ENCODE measurements around the gene XPO5.
A peak's percentile ranks its signal among the peaks of the same experiment; 100 is the strongest.
"Not testable (repeated sequence)": the region's sequence is repeated elsewhere in the genome, so short reads cannot be mapped to it uniquely, and the experiment has no call there.

Gene XPO5

DNA sequence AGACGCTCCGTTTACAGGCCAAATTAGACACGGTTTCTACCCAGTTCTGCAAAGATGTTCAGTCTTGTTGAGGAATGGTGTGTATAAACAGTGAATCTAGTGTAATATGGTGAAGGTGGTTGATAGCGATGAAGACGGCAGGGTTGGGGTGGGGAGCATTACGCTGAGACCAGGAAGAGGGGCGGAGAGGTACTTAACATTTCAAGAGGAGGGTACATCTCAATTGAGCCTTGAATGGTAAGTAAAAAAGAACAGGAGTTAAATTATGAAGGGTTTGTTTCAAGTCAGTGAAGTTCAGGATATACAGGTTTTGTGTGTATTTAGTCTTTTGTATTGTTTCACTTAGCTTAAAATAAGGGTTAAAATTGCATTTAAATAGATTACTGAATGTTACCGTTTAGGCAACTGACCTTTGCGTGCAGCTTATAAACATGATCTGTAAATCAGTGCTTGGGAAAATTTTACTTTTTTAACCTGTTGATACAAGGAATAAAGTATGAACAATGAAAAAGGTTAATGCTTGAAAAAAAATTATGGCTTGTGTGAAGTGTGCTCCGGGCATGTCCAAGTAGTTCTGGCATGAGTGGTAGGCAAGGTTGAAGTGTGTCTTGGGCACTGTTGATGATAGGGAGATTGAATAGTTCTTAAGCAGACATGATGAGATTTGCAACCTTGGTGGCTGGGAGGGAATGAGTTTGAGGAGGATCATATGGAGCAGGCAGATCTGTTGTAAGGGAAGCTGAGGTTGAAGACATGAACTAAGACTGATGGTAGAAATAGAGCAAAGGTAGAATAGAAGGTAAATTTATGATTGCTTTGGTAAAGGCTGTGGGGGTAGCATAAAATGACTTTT is 58.1 kb downstream of the XPO5 start:
- DNase-seq (ENCODE audit: low spot score) = no peak

DNA sequence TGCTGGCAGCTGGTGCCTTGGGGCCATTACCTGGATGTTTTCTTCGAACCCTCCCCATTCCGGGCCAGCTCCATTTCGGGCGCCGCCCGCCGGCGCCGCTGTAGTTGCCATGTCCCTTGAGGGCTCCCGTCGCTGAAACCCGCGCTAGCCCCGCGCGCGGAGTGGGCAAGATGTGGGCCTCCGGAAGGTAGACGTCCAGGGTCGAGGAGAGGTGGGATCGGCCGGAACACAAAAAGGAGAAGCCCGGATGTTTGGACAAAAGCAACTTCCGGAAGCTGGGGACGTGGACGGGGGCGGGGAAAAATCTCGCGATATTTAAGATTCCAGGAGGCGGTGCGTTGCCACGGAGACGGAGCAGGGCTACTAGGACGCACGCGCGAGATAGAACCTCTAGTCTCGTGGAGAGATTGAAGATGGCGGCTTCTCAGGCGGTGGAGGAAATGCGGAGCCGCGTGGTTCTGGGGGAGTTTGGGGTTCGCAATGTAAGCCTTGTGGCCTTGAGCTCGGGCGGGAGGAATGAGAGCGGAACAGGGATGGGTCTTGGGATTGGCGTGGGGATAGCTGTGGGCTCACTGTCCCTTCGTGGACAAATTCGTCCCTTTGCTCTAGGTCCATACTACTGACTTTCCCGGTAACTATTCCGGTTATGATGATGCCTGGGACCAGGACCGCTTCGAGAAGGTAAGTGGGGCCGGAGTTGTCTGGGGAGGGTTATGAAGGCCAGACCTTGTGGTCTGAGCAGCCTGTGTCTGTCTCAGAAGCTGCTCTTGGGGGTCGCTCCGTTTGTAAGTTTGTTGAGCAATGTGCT is 58.9 kb downstream of the XPO5 start, which contains the start of the genes POLR1C and YIPF3:
Gene POLR1C (plus strand): TSS at position 393 of the 808 bp plus-strand sequence. CDS start 21 bp downstream, at position 414.
Gene YIPF3 (minus strand): TSS at position 230 of the 808 bp plus-strand sequence. CDS start 119 bp downstream, at position 111.
- peak; percentile 97 for DNase-seq (ENCODE audit: low spot score)

DNA sequence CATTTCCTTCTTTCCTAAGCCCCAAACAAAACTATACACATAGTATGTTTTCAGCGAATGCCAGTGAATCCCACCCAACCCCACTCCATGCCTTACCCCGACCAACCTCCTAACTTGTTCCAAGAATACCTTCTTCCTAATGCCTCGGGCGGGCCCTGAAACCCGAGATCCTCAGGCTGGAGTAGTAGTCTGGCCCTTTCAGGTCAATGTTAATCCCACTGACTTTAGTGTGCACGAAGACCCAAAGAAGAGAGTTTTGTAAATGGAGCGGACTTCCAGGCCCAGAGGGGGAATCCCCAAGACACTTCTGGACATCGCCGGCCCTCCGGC is 59.5 kb downstream of the XPO5 start:
- DNase-seq (ENCODE audit: low spot score) = no peak

DNA sequence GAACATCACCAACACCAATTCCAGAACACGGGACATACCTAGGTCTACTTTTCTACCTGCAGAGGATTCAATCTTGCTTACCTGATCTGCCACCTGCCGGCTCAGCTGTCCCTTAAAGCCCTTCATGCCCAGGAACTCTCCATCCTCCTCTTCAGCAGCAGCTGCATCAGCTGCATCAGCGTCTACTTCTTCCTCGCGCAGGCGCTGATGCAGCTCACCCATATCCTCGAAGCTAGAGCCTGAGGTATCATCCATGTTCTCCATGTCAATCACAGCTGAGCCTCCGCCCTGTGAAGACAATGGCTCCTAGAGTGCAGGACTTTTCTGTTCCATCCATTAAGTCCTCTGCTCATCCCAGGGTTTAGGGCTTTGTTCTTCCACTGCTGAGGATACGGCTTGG is 60.0 kb downstream of the XPO5 start:
- DNase-seq (ENCODE audit: low spot score) = no peak

DNA sequence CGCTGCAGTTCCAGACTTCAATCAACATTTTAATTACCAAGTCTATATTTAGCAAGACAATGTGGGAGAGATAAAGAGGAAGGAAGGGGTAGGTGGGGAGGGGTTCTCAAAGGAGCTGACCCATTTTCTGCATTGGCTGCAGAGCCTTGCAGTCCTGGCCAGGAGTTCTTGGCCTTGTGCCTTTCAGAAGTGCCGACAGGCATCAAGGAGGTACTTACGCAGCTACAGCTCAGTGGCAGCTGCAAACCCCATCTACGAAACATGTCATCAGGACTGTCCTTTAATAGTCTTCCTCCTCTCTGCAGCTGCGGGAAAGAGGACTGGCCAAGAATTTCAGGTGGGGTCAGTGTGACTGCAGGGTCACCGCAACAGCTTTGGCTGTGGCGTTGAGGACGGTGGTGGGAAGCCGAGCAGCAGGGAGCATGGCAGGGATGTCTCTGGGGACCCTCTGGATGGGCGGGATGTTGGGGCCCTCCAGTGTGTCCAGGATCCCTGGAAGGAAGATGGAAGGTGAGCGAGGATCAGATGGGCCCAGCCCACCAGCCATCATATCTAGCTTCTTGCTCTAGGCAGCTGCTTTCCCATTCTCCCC is 63.9 kb downstream of the XPO5 start:
- DNase-seq (ENCODE audit: low spot score) = no peak

DNA sequence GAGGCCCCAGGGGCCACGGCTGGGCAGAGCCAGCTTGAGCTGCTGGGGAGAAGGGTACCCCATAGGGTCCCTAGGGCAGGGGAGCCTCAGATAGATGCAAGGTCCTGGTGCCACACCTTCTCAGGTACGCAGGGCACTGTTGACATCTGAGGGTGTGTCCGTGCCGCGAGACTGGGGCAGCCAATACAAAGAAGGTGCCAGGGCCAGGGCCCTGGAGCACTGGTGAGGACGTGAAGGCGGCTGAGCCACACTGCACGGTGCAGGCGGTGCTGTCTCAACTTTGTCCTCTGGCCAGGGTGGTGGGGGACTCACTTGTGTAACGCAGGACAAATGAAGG is 65.0 kb downstream of the XPO5 start:
- DNase-seq (ENCODE audit: low spot score) = no peak

DNA sequence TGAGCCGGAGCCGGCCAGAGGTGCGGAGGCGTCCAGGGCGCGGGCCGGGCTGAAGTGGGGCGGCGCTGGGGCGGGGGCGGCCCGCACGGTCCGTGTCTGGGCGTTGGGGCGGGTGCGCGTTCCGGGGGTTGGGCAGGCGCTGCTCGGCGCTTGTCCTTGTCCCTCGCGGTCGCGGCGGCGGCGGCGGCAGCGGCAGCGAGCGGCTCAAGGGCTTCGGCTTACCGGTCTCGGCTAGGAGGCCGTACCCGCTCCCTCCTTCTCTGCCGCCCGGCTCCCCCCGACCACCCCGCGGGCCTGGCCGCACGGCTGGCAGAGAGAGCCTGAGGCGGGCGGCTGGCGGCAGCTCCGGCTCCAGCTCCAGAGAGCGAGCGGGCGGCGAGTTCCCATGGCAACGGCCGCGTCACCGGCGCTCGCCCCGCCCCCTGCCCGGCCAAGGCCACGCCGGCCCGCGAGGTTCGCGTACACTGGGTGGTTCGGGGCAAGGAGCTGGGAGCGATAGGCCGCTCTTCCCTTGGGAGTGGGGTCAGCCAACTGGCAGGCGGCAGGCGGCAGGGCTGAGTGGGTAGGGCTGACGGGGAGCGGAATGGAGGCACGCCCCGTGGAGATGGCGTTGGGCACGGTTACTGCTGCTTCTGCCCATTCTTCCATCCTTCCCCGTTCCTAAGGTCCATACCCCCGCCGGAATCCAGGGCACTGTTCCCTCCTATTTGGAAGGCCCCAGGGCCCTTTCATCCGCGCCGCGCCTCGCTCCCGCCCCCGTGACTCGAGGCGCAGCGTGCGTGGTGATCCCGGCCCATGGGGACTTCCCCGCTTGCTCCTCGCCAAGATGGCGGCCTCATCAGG is 65.6 kb downstream of the XPO5 start, which contains the start of gene LRRC73:
Gene LRRC73 (minus strand): TSS at position 363 of the 843 bp plus-strand sequence. CDS start 561 bp downstream, outside the sequence.
- peak; percentile 77 for DNase-seq (ENCODE audit: low spot score)

DNA sequence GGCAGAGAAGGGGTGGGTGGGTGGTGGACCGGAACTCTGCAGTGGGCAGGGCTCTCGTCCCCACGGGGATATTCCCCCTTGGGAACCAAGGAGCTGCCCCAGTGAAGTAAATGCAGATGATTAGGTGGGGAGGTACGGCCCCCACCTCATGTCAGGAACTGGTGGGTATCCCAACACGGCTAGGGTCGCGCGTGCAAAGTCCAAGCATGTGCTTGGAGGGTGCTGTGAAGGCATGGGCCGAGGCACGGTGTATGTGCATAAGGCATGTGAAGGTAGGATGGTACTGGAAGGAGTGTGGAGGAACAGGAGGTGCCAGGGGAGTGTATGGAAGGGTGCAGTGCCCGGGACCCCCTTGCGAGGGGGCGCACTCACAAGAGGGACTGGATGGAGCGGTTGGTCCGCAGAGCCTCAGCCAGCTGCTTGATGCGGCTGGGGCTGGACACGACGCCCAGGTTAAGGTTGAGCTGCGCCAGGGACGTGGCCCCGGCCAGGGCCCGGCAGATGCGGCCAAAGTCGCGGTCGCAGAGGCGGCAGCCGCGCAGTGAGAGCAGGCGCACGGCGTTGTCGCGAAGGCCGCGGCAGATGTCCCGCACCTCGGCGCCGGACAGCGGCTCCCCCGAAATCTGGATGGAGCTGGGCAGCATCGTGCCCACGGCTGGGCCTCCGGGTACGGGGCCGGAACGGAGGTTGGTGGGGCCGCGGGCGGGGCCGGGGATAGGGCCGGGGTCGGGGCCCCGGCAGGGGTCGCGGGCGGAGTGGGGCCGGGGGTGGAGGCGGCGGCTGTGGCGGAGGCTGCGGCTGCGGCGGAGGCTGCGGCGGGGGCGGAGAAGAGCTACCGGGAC is 66.5 kb downstream of the XPO5 start:
- DNase-seq (ENCODE audit: low spot score) = no peak

DNA sequence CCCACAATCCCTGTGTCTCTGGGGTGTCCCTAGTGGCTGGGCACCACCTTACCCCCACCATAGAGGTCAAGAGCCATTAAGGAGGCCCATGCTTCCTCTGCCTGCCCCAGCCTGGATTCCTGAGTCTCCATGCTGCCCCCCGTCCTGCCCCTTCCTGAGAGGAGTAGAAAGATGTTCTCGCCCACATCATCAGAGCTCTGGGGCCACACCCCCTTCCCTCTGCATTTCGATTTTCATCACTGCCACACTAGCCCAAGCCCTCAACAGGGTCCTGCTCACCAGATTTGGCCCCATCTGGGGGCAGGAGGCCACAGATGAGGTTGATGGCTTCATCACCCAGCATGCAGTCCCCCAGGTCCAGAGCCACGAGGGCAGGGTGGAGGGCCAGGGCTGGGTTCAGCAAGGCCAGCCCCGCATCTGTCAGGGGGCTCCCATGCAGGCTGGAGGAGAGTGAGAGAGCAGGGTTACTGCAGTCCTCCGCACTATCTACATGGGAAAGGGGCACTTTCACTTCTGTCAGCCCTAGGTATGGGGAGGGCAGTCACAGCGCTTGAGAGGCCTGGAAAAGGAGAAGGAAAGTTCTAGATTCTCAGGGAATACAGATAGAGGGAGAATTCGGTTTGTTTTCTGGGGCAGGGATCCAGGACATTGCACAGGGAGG is 67.2 kb downstream of the XPO5 start:
- DNase-seq (ENCODE audit: low spot score) = no peak

DNA sequence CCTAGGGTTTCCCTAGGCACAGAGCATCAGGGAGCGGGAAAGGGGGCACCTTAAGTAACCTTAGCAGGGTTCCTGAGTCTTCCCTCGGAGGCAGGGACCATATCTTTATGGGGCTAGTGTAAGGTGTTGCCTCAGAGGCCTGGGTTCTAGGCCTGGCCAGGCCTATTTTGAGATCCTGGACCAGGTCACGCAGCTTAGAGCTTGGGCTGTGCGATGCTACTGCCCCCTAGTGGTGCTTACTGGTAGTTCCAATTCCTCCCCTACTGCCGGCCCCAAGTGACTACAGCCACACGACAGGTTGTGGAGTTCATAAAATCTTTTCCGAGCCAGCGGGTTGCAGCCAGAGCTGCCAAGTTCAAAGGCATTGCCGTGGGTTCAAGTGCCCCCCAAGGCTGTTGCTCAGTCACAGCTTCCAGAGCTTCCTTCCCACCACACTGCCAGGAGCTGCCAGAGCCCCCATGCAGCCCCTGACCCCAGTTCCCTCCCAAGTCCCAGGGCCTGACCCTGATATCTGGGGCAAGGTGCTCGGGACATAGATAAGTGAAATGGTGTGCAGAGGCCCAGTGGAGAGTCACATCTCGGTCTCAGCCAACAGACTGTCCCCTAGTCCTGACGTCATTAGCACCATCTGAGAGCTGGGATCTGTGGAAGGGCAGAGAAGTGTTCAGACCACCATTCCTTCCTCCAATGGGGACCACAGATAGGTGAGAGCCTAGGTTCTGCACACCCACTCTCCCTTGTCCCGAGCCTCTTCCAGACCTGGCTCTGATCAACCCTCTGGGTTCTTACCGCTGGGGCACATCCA is 69.0 kb downstream of the XPO5 start:
- peak; percentile 77 for DNase-seq (ENCODE audit: low spot score)

DNA sequence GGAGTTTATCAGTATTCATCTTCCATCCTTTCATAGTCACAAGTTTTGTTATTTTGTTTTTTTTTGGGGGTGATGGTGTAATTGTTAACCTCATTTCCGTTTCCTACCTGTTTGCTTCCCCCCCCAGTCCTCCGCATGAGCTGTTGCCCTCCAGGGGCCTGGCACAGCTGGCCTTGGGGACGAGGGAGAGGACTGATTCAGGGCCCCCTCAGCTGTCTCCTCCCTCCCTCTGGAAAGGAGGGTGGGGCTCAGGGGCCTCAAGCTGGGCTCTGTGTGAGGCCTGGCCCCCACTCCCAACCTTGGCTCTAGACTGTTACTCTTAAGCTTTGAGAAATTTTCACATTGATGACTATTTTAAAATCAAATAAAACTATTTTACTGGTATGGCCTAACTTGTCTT is 69.7 kb downstream of the XPO5 start:
- DNase-seq (ENCODE audit: low spot score) = no peak

DNA sequence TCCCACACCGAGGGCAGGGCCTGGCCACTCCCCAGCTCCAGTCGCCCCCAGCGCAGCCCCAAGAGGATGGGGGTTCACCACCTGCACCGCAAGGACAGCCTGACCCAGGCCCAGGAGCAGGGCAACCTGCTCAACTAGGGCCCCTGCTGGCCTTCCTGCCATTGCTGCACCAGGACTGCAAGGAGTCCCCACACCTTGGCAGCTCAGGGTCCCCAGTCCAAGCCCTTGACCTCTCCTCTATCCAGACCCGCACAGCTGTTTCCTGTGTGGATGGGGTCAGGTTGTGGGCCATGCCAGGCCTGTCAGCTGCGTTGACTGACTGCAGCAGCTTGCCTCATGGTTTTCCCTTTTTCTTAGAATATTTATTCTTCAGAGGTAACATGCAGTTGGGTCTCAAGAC is 70.1 kb downstream of the XPO5 start:
- DNase-seq (ENCODE audit: low spot score) = no peak

DNA sequence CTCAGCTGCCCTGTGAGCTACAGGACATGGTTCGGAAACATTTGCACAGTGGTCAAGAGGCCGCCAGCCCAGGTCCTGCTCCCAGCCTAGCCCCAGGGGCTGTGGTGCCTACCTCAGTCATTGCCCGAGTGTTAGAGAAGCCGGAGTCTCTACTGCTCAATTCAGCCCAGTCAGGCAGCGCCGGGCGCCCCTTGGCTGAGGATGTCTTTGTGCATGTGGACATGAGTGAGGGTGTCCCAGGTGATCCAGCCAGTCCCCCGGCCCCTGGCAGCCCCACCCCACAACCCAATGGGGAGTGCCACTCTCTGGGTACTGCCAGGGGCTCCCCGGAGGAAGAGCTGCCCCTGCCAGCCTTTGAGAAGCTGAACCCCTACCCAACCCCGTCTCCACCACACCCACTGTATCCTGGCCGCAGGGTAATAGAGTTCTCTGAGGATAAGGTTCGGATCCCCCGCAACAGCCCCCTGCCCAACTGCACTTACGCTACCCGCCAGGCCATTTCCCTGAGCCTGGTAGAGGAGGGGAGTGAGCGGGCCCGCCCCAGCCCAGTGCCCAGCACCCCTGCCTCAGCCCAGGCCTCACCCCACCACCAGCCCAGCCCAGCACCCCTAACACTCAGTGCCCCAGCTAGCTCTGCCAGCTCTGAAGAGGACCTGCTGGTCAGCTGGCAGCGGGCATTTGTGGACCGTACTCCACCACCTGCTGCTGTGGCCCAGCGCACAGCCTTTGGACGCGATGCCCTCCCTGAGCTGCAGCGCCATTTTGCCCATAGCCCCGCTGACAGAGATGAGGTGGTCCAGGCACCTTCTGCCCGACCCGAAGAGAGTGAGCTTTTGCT is 70.9 kb downstream of the XPO5 start:
- no peak for DNase-seq (ENCODE audit: low spot score)

DNA sequence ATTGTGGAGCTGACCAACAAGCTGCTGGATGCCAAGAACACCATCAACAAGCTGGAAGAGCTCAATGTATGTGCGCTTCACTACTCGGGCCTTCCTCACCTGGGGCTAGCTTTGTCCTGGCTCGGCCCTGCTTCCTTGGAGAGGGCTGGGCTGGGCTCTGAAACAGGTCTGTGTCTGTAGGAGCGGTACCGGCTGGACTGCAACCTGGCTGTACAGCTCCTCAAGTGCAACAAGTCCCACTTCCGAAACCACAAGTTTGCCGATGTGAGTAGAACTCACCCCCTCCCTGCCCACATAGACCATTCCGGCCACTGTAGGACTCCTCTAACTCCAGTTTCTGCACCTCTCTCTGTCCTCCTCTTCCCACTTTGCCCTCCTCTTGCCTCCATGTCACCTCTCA is 72.4 kb downstream of the XPO5 start:
- no peak for DNase-seq (ENCODE audit: low spot score)

DNA sequence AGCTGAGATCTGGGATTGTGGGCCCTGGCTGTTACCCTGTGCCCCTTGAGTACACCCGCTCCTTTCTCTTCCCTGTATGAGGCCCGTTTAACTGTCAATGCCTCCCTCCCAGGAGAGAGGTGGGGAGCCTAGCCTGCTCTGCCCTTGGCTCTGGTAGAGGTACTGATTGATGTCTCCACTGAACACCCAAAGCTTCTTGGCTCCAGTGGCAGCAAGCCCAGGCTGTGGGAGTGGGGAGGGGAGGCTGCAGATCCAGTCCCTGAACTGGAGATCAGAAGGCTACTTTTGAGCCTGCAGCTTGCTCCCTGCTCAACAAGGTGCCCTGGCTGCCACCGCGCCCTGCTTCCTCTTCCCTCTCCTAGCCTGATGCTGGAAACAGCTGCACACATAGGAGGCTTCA is 73.2 kb downstream of the XPO5 start:
- DNase-seq (ENCODE audit: low spot score) = no peak

DNA sequence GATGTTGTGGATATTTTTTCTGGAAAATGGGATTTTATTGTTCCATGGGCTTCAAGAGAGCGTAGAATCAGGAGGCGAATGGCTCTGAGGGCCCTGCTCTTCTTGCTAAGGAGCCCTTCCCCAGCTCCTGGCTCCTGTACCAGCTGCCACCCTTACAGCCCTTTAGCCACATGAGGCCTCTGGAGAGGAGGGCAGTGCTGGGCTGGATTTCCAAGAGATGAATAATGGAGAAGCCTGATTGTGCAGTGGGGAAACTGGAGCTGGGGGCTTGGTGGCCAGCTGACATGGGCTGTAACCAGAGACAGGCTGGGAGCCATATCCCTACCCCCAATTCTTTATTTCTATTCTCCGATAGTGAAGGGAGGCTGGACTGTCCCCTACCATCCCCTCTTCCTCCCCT is 74.9 kb downstream of the XPO5 start:
- no peak for DNase-seq (ENCODE audit: low spot score)

DNA sequence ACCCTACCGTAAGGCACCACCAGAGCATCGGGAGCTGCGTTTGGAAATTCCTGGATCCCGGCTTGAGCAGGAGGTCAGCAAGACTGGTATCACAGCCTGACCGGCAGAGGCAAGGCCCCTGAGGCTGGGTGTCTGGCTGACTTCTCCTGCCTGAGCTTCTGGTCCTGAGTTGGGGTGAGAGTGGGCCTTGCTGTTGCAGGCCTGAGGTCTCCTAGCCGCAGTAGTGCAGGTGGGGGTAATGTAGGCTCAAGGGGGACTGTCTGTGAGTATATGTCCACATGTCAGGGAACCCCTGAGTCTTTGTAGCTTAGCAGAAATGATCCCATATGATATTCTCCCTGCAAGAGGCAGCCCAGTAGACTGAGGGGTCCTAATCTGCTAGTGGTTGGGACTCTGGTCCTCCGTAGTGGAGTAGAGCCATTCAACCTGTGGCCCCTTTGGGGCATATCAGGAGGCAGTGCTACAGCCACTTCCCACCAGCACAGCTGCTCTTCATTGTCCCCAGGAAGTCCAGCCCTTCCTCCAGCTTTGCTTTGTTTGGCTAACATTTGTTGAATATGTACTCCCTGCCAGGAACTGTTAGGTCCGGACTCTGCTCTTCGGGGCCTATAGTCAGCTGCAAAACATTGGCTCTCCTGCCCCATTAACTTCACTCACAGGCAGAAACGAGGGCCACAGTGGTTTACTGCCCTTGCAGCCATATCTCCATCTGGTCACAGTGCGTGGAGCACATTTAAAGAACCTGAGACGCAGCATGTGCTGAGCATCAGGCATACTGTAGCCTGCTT is 76.6 kb downstream of the XPO5 start:
- DNase-seq (ENCODE audit: low spot score) = no peak

DNA sequence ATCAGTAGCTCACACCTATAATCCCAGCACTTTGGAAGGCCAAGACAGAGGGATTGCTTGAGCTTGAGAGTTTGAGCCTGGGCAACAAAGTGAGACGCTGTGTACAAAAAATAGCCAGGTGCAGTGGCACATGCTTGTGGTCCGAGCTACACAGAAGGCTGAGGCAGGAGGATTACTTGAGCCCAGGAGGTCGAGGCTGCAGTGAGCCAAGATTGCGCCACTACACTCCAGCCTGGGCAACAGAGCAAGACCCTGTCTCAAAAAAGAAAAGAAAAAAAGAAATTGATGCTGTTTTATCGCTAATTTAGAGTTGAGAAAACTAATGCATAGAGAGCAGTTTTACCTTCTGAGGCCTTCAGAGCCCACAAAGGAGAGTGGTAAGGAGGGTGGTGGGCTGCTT is 77.5 kb downstream of the XPO5 start:
- not testable (repeated sequence) for DNase-seq (ENCODE audit: low spot score)

All from germinal center (tissue), 1 donor.